ENCODE results near the gene GRIA3. TPM values are rescaled to one million over a fixed set of nuclear protein-coding genes. Genes with fewer than 3 reads are reported as not detected.

The GRIA3 gene
- total RNA-seq, 1 experiment from 2014 or later: not detected

- no TSS peak for BruUV-seq (replicated peaks)
- RAD21 ChIA-PET (ENCODE audit: low non-redundant PET in 1 of 2, low total read pairs in 2 of 2, uncharacterized antibody in 2 of 2, unreplicated experiment in 2 of 2): no interaction called here
- no peak for TF ChIP-seq ZNF274 (IDR thresholded peaks at IDR 0.05; ENCODE audit: low read depth, low read length)
- no peak for TF ChIP-seq FOSL1 (IDR thresholded peaks at IDR 0.05; ENCODE audit: low read depth)
- TF ChIP-seq ELF1 (IDR thresholded peaks at IDR 0.05; ENCODE audit: borderline replicate concordance, low read depth): no peak
- TF ChIP-seq TCF7L2 (IDR thresholded peaks at IDR 0.05; ENCODE audit: borderline replicate concordance, extremely low read depth, insufficient read depth, insufficient read length): no peak
- TF ChIP-seq POLR2A (IDR thresholded peaks at IDR 0.05; ENCODE audit: borderline replicate concordance, extremely low read depth, insufficient read depth, insufficient read length): no peak
- no peak for TF ChIP-seq ATF3 (IDR thresholded peaks at IDR 0.05)
- no peak for TF ChIP-seq CBX3 (IDR thresholded peaks at IDR 0.05; ENCODE audit: low read depth)
- TF ChIP-seq JUND (IDR thresholded peaks at IDR 0.05): no peak
- no peak for TF ChIP-seq REST (IDR thresholded peaks at IDR 0.05; ENCODE audit: low read depth)
- no peak for TF ChIP-seq EZH2phosphoT487 (IDR thresholded peaks at IDR 0.05; ENCODE audit: borderline replicate concordance)
- DNase-seq (ENCODE audit: low read depth, low spot score) (no peak), ATAC-seq (no peak)
- Histone ChIP-seq H3K36me3 (ENCODE audit: control insufficient read depth in 1 of 2, insufficient read depth in 2 of 2, low read length in 2 of 2) (no peaks in the 10 kb centered on the region), H3K27ac (ENCODE audit: low read depth, low read length) (no peak overlapping the region), H3K27me3 (ENCODE audit: insufficient read depth, low read length) (no peaks in the 10 kb centered on the region), H3K9me3 (ENCODE audit: control insufficient read depth in 1 of 2, insufficient read depth in 1 of 2, low read depth in 1 of 2, low read length in 2 of 2) (no peaks in the 10 kb centered on the region), H3K9me2 (ENCODE audit: insufficient read depth) (no peaks in the 10 kb centered on the region), H3K9ac (ENCODE audit: low read length) (no peak overlapping the region), H2AFZ (ENCODE audit: low read depth, low read length, poor library complexity, severe bottlenecking) (no peak overlapping the region), H3K79me2 (ENCODE audit: insufficient read depth, low read length) (no peaks in the 10 kb centered on the region), H3K4me2 (ENCODE audit: low read length) (no peak overlapping the region), H4K20me1 (ENCODE audit: insufficient read depth) (no peaks in the 10 kb centered on the region), H3K4me1 (ENCODE audit: control insufficient read depth in 1 of 2, insufficient read depth in 2 of 2, low read length in 2 of 2) (no peaks in the 10 kb centered on the region), H3K4me3 (replicated peaks in 1 of 2; ENCODE audit: low read depth in 1 of 2, low read length in 2 of 2) (no peak overlapping the region)
- POLR2A ChIA-PET: no interaction called here
- intact Hi-C loops (cut with micrococcal nuclease): no loop called here
- CTCF ChIA-PET: no interaction called here
Observed at GRCh38 chrX:123138473-123138872, 45.6 kb upstream of the GRIA3 start.
